Fibroblast of lung (primary cell): ENCODE data around the gene ARID1B. TPM values are rescaled to one million over a fixed set of nuclear protein-coding genes. Genes with fewer than 3 reads are reported as not detected.

Source experiments
- DNase-seq, 2 donors: peaks; one replicate each; pipeline versions ENCODE4 v3.0.0 to v3.0.0-alpha.2; 2010; ENCODE audit warnings: low read depth in 2 of 2
- H2AFZ ChIP-seq: 2 replicates; pipeline ENCODE4 v1.5.1; 2012; ENCODE audit warnings: low read length, control low read depth, inconsistent platforms
- H3K27ac ChIP-seq: 2 replicates; pipeline ENCODE4 v1.5.1; 2011; ENCODE audit warnings: low read length, control low read depth; ENCODE audit not compliant: insufficient read depth
- H3K27me3 ChIP-seq: 2 replicates; pipeline ENCODE4 v1.5.1; 2011; ENCODE audit warnings: mild to moderate bottlenecking, low read length; ENCODE audit not compliant: control insufficient read depth, insufficient read depth
- H3K36me3 ChIP-seq: 2 replicates; pipeline ENCODE4 v1.5.1; 2011; ENCODE audit warnings: low read length; ENCODE audit not compliant: control insufficient read depth, insufficient read depth
- H3K4me1 ChIP-seq: 2 replicates; pipeline ENCODE4 v1.5.1; 2011; ENCODE audit warnings: low read length; ENCODE audit not compliant: control insufficient read depth, insufficient read depth; ENCODE audit errors: extremely low read depth
- H3K4me2 ChIP-seq: 2 replicates; pipeline ENCODE4 v1.5.1; 2011; ENCODE audit warnings: low read length, control low read depth; ENCODE audit not compliant: insufficient read depth; ENCODE audit errors: extremely low read depth
- H3K4me3 ChIP-seq, 4 experiments: fragments of 200-600 bp in 1 of 4; sonication (generic) in 1 of 4; replicated peaks in 1 of 4; 2 replicates each; pipeline ENCODE4 v1.5.1; 2011 to 2016; ENCODE audit warnings: low read length in 4 of 4, low read depth in 3 of 4, mild to moderate bottlenecking in 3 of 4, control low read depth in 2 of 4, inconsistent platforms in 1 of 4, mixed read lengths in 1 of 4; ENCODE audit not compliant: insufficient read depth in 1 of 4; ENCODE audit errors: control extremely low read depth in 1 of 4
- H3K79me2 ChIP-seq: 2 replicates; pipeline ENCODE4 v1.5.1; 2012; ENCODE audit warnings: mild to moderate bottlenecking, low read length, inconsistent platforms; ENCODE audit not compliant: control insufficient read depth, insufficient read depth
- H3K9ac ChIP-seq: 2 replicates; pipeline ENCODE4 v1.5.1; 2011; ENCODE audit warnings: mild to moderate bottlenecking, low read length, control low read depth; ENCODE audit not compliant: insufficient read depth
- H3K9me3 ChIP-seq: 2 replicates; pipeline ENCODE4 v1.5.1; 2012; ENCODE audit warnings: low read depth, low read length; ENCODE audit not compliant: control insufficient read depth, insufficient read depth
- H4K20me1 ChIP-seq: 2 replicates; pipeline ENCODE4 v1.5.1; 2011; ENCODE audit warnings: low read length; ENCODE audit not compliant: control insufficient read depth, insufficient read depth; ENCODE audit errors: extremely low read depth
- CTCF ChIP-seq, 2 donors: IDR thresholded peaks in 1 of 2; conservative IDR thresholded peaks in 1 of 2; 1 replicate in 1 of 2; 2 replicates in 1 of 2; pipeline ENCODE4 v1.5.1; 2011 to 2012; ENCODE audit warnings: low read length in 2 of 2, control low read depth in 1 of 2, inconsistent platforms in 1 of 2, low read depth in 1 of 2, mild to moderate bottlenecking in 1 of 2
- EZH2 ChIP-seq: IDR thresholded peaks from 2 replicates; pipeline ENCODE4 v1.5.1; 2012; ENCODE audit warnings: low read length, control low read depth, mild to moderate bottlenecking; ENCODE audit errors: missing control alignments
- polyA minus RNA-seq: library from RNA; depleted of rRNA, polyadenylated mRNA; stranded (reverse); fragments of >200 nt; gene quantifications from 2 replicates; pipeline ENCODE4 v1.2.3, GENCODE V29; 2011; ENCODE audit warnings: low replicate concordance
- polyA plus RNA-seq, 2 donors: library from polyadenylated mRNA; depleted of rRNA in 1 of 2; stranded (reverse) in 1 of 2; unstranded in 1 of 2; fragments of >200 nt; gene quantifications; 2 replicates each; pipeline ENCODE4 v1.2.1, GENCODE V29; 2011 to 2012; ENCODE audit warnings: missing spikeins in 1 of 2
- total RNA-seq: library from RNA; depleted of rRNA; stranded (reverse); fragments of >200 nt; gene quantifications from 2 replicates; pipeline ENCODE4 v1.2.1, GENCODE V29; 2014

ARID1B gene
- 29.3 and 41.9 TPM in 2 replicates for total RNA-seq
- polyA plus RNA-seq: 15.4 and 18.6 TPM in 2 replicates
- polyA plus RNA-seq (2012): 19.9 and 21.1 TPM in 2 replicates
- polyA minus RNA-seq: 115 and 117 TPM in 2 replicates

- no peaks in the 10 kb centered on the region for H3K9me3 ChIP-seq
- peak; percentile 86 for DNase-seq
- H3K27ac ChIP-seq: peak within 1 kb of the TSS; percentile 90
- H3K27me3 ChIP-seq: no peaks in the 10 kb centered on the region
- peak within 1 kb of the TSS; percentile 68 to 85 (median 76) for H3K4me3 ChIP-seq
- peak within 1 kb of the TSS; percentile 98 for H3K4me2 ChIP-seq
- peak within 1 kb of the TSS; percentile 79 for H3K9ac ChIP-seq
- no peaks in the 10 kb centered on the region for H3K36me3 ChIP-seq
- peaks cover 6% of the 10 kb centered on the region for H3K4me1 ChIP-seq
- no peak for TF ChIP-seq EZH2
- no peak for TF ChIP-seq CTCF (conservative IDR thresholded peaks at IDR 0.05 in 1 of 2, IDR thresholded peaks at IDR 0.05 in 1 of 2; ENCODE audit: low read depth in 1 of 2, low read length in 2 of 2)
- peaks cover 40% of the 10 kb centered on the region for H3K79me2 ChIP-seq
- H2AFZ ChIP-seq: peak within 1 kb of the TSS; percentile 82
- no peaks in the 10 kb centered on the region for H4K20me1 ChIP-seq
Measured at GRCh38 chr6:156776840-156777576, at the start of gene ARID1B. ARID1B (plus strand) TSS chr6:156777378; CDS start chr6:156777681, 303 bp downstream.

DNA sequence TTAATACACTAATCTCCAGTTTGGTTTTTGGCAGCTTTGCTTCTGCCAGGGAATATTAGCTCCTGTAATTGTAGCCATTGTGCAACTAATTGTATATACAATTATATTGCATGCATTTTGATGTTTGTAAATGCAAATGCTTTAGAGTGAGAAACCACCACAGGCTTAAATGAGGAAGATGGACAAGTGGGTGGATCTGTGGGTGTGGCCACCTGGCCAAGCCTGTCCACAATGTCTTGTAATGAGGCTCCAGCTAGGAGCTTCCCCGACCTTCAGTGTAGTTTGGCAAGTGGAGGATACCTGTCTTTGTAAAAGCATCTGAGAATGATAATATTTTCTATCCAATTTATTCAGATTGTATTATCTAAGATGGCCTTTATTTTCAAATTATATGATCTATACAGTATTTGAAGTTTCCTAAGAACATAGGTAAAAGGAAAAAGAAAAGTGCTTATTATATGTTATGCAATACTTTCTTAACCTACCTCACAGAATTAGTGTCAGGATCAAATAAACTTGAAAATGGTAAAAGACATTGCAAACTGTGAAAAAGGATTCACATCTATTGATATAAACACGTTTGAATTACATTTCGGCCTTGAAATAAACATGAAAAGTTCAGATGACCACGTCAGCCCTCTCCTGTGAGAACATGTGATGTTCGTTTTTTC, 49.3 kb upstream of the ARID1B start:
- TF ChIP-seq EZH2: no peak
- no peak for TF ChIP-seq CTCF (conservative IDR thresholded peaks at IDR 0.05 in 1 of 2, IDR thresholded peaks at IDR 0.05 in 1 of 2; ENCODE audit: low read depth in 1 of 2, low read length in 2 of 2)
- Histone ChIP-seq H3K9me3 (no peaks in the 10 kb centered on the region), H3K27me3 (no peaks in the 10 kb centered on the region), H4K20me1 (no peaks in the 10 kb centered on the region), H3K27ac (no peak overlapping the region), H3K4me1 (peaks cover 2% of the 10 kb centered on the region), H3K4me2 (no peak overlapping the region), H3K79me2 (no peaks in the 10 kb centered on the region), H3K4me3 (no peak overlapping the region), H3K9ac (no peak overlapping the region), H3K36me3 (no peaks in the 10 kb centered on the region), H2AFZ (no peak overlapping the region)
- no peak for DNase-seq

DNA sequence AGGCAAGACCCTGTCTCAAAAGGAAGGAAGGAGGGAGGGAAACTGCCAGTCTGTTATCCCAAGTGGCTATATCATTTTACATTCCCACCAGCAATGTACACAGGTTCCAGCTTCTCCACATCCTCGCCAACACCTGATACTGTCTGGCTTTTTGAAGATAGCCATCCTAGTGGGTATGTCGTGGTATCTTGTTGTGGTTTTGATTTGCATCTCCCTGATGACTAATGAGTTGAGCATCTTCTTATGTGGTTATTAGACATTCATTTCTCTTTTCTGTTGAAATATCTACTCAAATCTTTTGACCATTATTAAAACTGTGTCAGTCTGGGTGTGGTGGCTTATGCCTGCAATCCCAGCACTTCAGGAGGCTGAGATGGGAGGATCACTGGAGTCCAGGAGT, 47.9 kb upstream of the ARID1B start:
- Histone ChIP-seq H2AFZ (no peak overlapping the region), H3K27me3 (no peaks in the 10 kb centered on the region), H3K9ac (no peak overlapping the region), H3K9me3 (no peaks in the 10 kb centered on the region), H3K4me2 (no peak overlapping the region), H3K4me3 (no peak overlapping the region), H3K4me1 (peaks cover 2% of the 10 kb centered on the region), H3K27ac (no peak overlapping the region), H3K36me3 (no peaks in the 10 kb centered on the region), H4K20me1 (no peaks in the 10 kb centered on the region), H3K79me2 (no peaks in the 10 kb centered on the region)
- peak; percentile 58 to 85 for DNase-seq
- no peak for TF ChIP-seq EZH2
- TF ChIP-seq CTCF (conservative IDR thresholded peaks at IDR 0.05 in 1 of 2, IDR thresholded peaks at IDR 0.05 in 1 of 2; ENCODE audit: low read depth in 1 of 2, low read length in 2 of 2): no peak
